Left lung (tissue), 10 donors: ENCODE results near the gene EIF2S2. TPM values are rescaled to one million over a fixed set of nuclear protein-coding genes. Genes with fewer than 3 reads are reported as not detected.
A peak's percentile ranks its signal among the peaks of the same experiment; 100 is the strongest.

ENCODE experiments used
- ATAC-seq: fragments of 200-7000 bp; cut with Tn5 transposase; one replicate; pipeline ENCODE4 v1.9.1; 2020; ENCODE audit warnings: moderate library complexity
- DNase-seq, 4 donors: peaks; one replicate each; pipeline ENCODE4 v3.0.0-alpha.2; 2013 to 2020
- H3K27ac ChIP-seq, 2 donors: fragments of 200-600 bp; sonication (generic) in 1 of 2; one replicate each; pipeline versions ENCODE4 v1.5.0 to v1.8.0; 2020 to 2021
- H3K27me3 ChIP-seq, 2 donors: fragments of 200-600 bp; sonication (generic) in 1 of 2; one replicate each; pipeline versions ENCODE4 v1.5.0 to v1.8.0; 2020 to 2021
- H3K36me3 ChIP-seq, 2 donors: fragments of 200-600 bp; sonication (generic) in 1 of 2; one replicate each; pipeline versions ENCODE4 v1.5.0 to v1.8.0; 2020 to 2021
- H3K4me1 ChIP-seq, 2 donors: fragments of 200-600 bp; one replicate each; pipeline ENCODE4 v1.8.0; 2021
- H3K4me3 ChIP-seq, 2 donors: fragments of 200-600 bp; sonication (generic) in 1 of 2; one replicate each; pipeline versions ENCODE4 v1.5.0 to v1.8.0; 2020 to 2021; ENCODE audit warnings: mild to moderate bottlenecking in 1 of 2
- H3K9me3 ChIP-seq, 2 donors: fragments of 200-600 bp; sonication (generic) in 1 of 2; one replicate each; pipeline versions ENCODE4 v1.5.0 to v1.8.0; 2020 to 2021
- intact Hi-C, 2 donors: fragments of 100-400 bp; cut with DNase I; formaldehyde crosslinking; loops; one replicate each; pipeline versions ENCODE4 v1.11.2 to v1.14.2; 2022
- polyA plus RNA-seq, 6 donors: library from polyadenylated mRNA; unstranded; fragments of 120-200 nt; gene quantifications; one replicate each; pipeline ENCODE4 v1.2.1, GENCODE V29; 2013; ENCODE audit not compliant: insufficient read length in 6 of 6
- total RNA-seq, 2 donors: library from RNA; stranded (reverse); fragmentation: NEBNext Ultra II Directional; extraction: Animal tissue kit (Norgen Biotek cat#: 25700); gene quantifications; one replicate each; pipeline ENCODE4 v1.2.1, GENCODE V29; 2021
- TF ChIP-seq, protein P1 (sequence below), 2 donors: fragments of 200-600 bp; sonication (generic) in 1 of 2; IDR thresholded peaks; one replicate each; pipeline versions ENCODE4 v1.5.0 to v1.8.0; 2021; ENCODE audit warnings: antibody characterized with exemption in 2 of 2
- donor health status: DM: no; HTN: yes; CAD: no.
- donor health status: DM: no; HTN: no; CAD: no.

Gene EIF2S2
- total and polyA plus RNA-seq, 8 donors, result 41.7 to 61.6 (median 45.9) TPM

DNA sequence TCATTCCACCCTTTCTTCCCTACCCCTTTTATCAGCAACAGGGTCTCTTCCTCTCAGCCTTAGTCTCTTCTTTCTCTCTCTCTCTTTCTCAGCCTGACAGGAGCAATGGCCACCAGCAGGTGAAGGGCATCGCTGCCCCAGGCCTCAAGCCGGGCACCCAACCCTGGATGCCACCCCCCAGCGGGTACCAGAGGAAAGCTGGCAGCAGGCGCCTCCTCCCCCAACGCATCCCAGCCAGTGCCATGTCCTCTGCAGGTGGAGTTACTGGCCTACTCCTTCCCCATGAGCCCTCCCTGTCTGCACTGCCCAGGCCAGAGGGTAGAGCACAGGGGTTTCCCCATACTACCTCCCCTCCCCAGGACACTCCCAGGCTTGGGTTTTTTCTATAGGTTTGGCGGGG lies 32.2 kb downstream of the EIF2S2 start:
- Histone ChIP-seq H3K4me1 (peaks cover 17 to 21% of the 10 kb centered on the region in 2 donors), H3K27me3 (no peaks in the 10 kb centered on the region), H3K36me3 (peaks cover 0 to 96% of the 10 kb centered on the region in 2 donors), H3K9me3 (no peaks in the 10 kb centered on the region), H3K27ac (no peak overlapping the region), H3K4me3 (no peak overlapping the region)
- DNase-seq, result no peak
- TF ChIP-seq, protein P1, sequence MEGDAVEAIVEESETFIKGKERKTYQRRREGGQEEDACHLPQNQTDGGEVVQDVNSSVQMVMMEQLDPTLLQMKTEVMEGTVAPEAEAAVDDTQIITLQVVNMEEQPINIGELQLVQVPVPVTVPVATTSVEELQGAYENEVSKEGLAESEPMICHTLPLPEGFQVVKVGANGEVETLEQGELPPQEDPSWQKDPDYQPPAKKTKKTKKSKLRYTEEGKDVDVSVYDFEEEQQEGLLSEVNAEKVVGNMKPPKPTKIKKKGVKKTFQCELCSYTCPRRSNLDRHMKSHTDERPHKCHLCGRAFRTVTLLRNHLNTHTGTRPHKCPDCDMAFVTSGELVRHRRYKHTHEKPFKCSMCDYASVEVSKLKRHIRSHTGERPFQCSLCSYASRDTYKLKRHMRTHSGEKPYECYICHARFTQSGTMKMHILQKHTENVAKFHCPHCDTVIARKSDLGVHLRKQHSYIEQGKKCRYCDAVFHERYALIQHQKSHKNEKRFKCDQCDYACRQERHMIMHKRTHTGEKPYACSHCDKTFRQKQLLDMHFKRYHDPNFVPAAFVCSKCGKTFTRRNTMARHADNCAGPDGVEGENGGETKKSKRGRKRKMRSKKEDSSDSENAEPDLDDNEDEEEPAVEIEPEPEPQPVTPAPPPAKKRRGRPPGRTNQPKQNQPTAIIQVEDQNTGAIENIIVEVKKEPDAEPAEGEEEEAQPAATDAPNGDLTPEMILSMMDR (IDR thresholded peaks at IDR 0.05), result no peak
- ATAC-seq, result no peak
- intact Hi-C loops, result no loop called here

DNA sequence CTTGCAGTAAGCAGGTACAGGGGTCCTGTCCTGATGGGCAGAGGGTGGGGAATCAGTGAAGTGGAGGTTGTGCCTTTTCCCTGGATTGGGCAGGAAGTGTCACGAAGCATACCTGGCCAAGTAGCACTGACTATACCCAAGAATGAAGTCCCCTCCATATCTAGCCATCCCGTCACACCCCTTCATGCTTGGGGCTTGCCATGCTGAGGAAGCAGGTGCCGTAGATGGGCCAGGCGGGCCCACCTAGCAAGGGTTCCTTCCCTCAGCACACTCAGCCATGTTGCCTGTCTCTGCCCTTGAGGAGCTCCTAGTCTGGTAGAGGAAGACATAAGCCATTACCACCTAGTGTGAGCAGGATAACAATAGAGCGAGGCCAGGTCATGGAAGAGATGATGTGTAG lies 33.5 kb downstream of the EIF2S2 start:
- intact Hi-C loops, result no loop called here
- Histone ChIP-seq H3K4me1 (peaks cover 16% of the 10 kb centered on the region in 2 donors), H3K27me3 (no peaks in the 10 kb centered on the region), H3K27ac (no peak overlapping the region), H3K4me3 (no peak overlapping the region), H3K36me3 (peaks cover 0 to 96% of the 10 kb centered on the region in 2 donors), H3K9me3 (no peaks in the 10 kb centered on the region)
- TF ChIP-seq, protein P1 (IDR thresholded peaks at IDR 0.05), result no peak
- ATAC-seq, result no peak
- DNase-seq, result no peak

DNA sequence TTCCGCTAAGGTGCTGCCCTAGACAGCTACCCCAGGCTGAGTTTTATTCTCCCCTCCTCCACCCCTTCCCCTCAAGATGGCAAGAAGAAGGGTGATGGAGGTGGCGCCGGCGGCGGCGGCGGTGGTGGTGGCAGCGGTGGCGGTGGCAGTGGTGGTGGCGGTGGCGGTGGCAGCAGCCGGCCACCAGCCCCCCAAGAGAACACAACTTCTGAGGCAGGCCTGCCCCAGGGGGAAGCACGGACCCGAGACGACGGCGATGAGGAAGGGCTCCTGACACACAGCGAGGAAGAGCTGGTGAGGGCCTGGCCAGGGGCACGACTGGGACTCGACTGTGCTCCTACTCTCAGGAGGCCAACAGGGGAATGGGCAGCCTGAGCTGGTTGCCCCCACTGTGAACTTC lies 35.1 kb downstream of the EIF2S2 start:
- H3K4me3 ChIP-seq, result no peak overlapping the region
- peaks cover under 1 to 2% of the 10 kb centered on the region in 2 donors for H3K4me1 ChIP-seq
- no peak for ATAC-seq
- DNase-seq, result no peak
- no peak overlapping the region for H3K27ac ChIP-seq
- H3K9me3 ChIP-seq, result no peaks in the 10 kb centered on the region
- peaks cover 0 to 96% of the 10 kb centered on the region in 2 donors for H3K36me3 ChIP-seq
- intact Hi-C loops, result no loop called here
- TF ChIP-seq, protein P1 (IDR thresholded peaks at IDR 0.05), result no peak
- H3K27me3 ChIP-seq, result no peaks in the 10 kb centered on the region

DNA sequence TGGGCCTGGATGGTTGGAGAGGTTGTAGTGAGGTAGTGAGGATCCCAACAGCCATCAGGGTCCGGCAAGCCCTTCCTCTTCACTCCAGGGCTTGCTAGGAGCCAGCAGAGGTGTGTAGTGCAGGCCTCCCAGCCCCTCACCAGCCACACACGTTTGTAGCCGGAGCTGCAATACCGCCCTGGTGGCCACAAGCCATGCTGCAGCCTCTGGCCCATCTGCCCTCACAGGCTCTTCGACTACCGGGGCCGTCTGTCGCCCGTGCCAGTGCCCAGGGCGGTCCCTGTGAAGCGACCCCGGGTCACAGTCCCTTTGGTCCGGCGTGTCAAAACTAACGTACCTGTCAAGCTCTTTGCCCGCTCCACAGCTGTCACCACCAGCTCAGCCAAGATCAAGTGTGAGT lies 36.4 kb downstream of the EIF2S2 start:
- H3K36me3 ChIP-seq, result peaks cover 0 to 89% of the 10 kb centered on the region in 2 donors
- TF ChIP-seq, protein P1 (IDR thresholded peaks at IDR 0.05), result no peak
- intact Hi-C loops, result no loop called here
- H3K9me3 ChIP-seq, result no peaks in the 10 kb centered on the region
- H3K27me3 ChIP-seq, result no peaks in the 10 kb centered on the region
- H3K27ac ChIP-seq, result no peak overlapping the region
- H3K4me1 ChIP-seq, result no peaks in the 10 kb centered on the region
- ATAC-seq (no peak), DNase-seq (peak in 1 of 4 donors; percentile 71)
- no peak overlapping the region for H3K4me3 ChIP-seq

DNA sequence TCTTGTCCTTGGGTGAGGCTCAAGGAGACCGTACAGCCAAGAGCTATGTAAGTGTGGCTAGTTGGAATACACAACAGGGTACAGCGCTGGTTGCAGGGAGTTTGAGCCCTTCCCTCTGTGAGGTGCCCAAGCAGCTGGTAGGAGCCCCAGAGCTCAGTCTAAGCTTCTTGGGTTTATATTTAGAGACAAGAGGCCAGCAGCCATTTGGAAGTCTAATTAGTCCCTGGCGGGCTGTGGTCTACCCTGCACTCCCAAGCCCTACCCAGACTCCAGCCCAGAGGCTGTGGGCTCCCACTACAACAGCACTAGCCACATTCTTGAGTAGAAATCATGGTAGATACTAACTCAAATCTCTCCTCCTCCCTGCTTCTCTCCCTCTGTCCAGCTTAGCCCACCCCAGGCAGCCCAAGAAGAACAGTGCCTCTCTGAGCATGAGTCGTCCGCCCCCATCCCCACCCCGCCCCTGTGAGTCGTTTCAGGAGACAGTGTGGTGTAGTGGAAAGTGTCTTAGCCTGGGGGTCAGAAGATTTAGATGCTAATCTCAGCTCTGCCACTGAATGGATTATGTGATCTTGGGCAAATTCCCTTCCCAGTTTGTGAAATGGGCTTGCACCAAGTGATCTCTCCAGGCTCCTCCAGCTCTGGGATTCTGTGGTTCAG lies 37.8 kb downstream of the EIF2S2 start:
- H3K4me3 ChIP-seq, result no peak overlapping the region
- intact Hi-C loops, result no loop called here
- peaks cover 0 to 10% of the 10 kb centered on the region in 2 donors for H3K4me1 ChIP-seq
- peaks cover 0 to 75% of the 10 kb centered on the region in 2 donors for H3K36me3 ChIP-seq
- H3K27me3 ChIP-seq, result no peaks in the 10 kb centered on the region
- H3K27ac ChIP-seq, result no peak overlapping the region
- no peaks in the 10 kb centered on the region for H3K9me3 ChIP-seq
- no peak for DNase-seq
- TF ChIP-seq, protein P1 (IDR thresholded peaks at IDR 0.05), result no peak
- ATAC-seq, result no peak
